OCI-LY1 (cell line): ENCODE measurements around the gene KREMEN1.

Source experiments
- H2AFZ ChIP-seq: fragments of 200-600 bp; sonication (generic), shearing (Covaris generic); 2 replicates; pipeline ENCODE4 v1.6.0; 2014; ENCODE audit warnings: antibody characterized with exemption, mild to moderate bottlenecking, low read length
- H3F3A ChIP-seq: fragments of 200-600 bp; sonication (generic), shearing (Covaris generic); 2 replicates; pipeline ENCODE4 v1.6.0; 2014; ENCODE audit warnings: mild to moderate bottlenecking, antibody characterized with exemption, low read length, moderate library complexity; ENCODE audit not compliant: insufficient read depth
- H3K27ac ChIP-seq: fragments of 200-600 bp; sonication (generic); 2 replicates; pipeline ENCODE4 v1.5.1; 2014; ENCODE audit warnings: low read length, mixed run types, mild to moderate bottlenecking, low read depth; ENCODE audit not compliant: poor library complexity, severe bottlenecking
- H3K27me3 ChIP-seq: fragments of 200-600 bp; sonication (generic); 2 replicates; pipeline ENCODE4 v1.6.0; 2014; ENCODE audit warnings: antibody characterized with exemption, mild to moderate bottlenecking, low read length, moderate library complexity; ENCODE audit not compliant: insufficient read depth
- H3K36me3 ChIP-seq: fragments of 200-600 bp; sonication (generic); 2 replicates; pipeline ENCODE4 v1.6.1; 2014; ENCODE audit warnings: mild to moderate bottlenecking, antibody characterized with exemption, low read length, moderate library complexity, mixed read lengths; ENCODE audit not compliant: insufficient read depth
- H3K4me1 ChIP-seq: fragments of 200-600 bp; sonication (generic); 2 replicates; pipeline ENCODE4 v1.5.1; 2014; ENCODE audit warnings: mild to moderate bottlenecking, low read length, moderate library complexity; ENCODE audit not compliant: insufficient read depth, severe bottlenecking
- H3K4me2 ChIP-seq: fragments of 200-600 bp; sonication (generic), shearing (Covaris generic); 2 replicates; pipeline ENCODE4 v1.6.1; 2014; ENCODE audit warnings: low read length
- H3K4me3 ChIP-seq: fragments of 200-600 bp; sonication (generic); 2 replicates; pipeline ENCODE4 v1.5.1; 2014; ENCODE audit warnings: low read length, low read depth, mild to moderate bottlenecking, mixed read lengths; ENCODE audit not compliant: poor library complexity, severe bottlenecking
- H3K79me2 ChIP-seq: fragments of 200-600 bp; shearing (Covaris generic); 2 replicates; pipeline ENCODE4 v1.6.1; 2016; ENCODE audit warnings: mixed run types, low read length, mixed read lengths; ENCODE audit not compliant: insufficient read depth
- H3K9ac ChIP-seq: fragments of 200-600 bp; sonication (generic), shearing (Covaris generic); 2 replicates; pipeline ENCODE4 v1.6.1; 2014; ENCODE audit warnings: mild to moderate bottlenecking, low read length, mixed read lengths
- H3K9me2 ChIP-seq: fragments of 200-600 bp; sonication (generic), shearing (Covaris generic); 2 replicates; pipeline ENCODE4 v1.6.1; 2014; ENCODE audit warnings: low read depth, mild to moderate bottlenecking, low read length, mixed read lengths
- H3K9me3 ChIP-seq: fragments of 200-600 bp; shearing (Covaris generic); 2 replicates; pipeline ENCODE4 v1.6.1; 2014; ENCODE audit warnings: low read length, mixed read lengths
- H4K20me1 ChIP-seq: fragments of 200-600 bp; sonication (generic), shearing (Covaris generic); 2 replicates; pipeline ENCODE4 v1.6.0; 2016; ENCODE audit warnings: mild to moderate bottlenecking, low read length; ENCODE audit not compliant: insufficient read depth
- EZH2 ChIP-seq: fragments of 200-600 bp; sonication (generic), shearing (Covaris generic); IDR thresholded peaks from 2 replicates; pipeline ENCODE4 v1.8.0; 2017; ENCODE audit warnings: borderline replicate concordance, mixed run types, mild to moderate bottlenecking, antibody characterized with exemption, low read length, moderate library complexity, mixed read lengths
- TF ChIP-seq, protein P1 (sequence below): fragments of 200-600 bp; sonication (generic), shearing (Covaris generic); IDR thresholded peaks from 2 replicates; pipeline ENCODE4 v1.5.1; 2017; ENCODE audit warnings: mild to moderate bottlenecking, antibody characterized with exemption, low read length, moderate library complexity, mixed read lengths

The KREMEN1 gene

DNA sequence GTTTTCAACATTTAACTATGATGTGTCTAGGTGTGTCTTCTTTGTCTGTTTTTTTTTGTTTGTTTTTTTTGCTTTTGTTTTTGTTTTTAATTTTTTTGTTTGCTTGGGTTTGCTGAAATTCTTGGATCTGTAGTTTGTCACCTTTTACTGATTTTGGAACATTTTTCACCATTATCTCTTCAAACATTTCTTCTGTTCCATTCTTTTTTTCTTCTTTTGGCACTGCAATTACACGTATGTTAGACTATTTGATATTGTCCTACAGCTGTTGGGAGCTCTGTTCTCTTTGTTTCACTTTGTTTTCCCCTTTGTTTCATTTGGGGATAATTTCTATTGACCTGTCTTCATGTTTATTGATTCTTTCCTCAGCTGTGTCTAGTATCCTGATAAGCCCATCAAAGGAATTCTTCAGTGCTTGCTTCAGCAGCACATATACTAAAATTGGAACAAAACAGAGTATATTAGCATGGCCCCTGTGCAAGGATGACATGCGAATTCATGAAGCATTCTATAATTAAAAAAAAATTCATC is 60.8 kb downstream of the KREMEN1 start:
- no peak for TF ChIP-seq EZH2
- TF ChIP-seq, protein P1, sequence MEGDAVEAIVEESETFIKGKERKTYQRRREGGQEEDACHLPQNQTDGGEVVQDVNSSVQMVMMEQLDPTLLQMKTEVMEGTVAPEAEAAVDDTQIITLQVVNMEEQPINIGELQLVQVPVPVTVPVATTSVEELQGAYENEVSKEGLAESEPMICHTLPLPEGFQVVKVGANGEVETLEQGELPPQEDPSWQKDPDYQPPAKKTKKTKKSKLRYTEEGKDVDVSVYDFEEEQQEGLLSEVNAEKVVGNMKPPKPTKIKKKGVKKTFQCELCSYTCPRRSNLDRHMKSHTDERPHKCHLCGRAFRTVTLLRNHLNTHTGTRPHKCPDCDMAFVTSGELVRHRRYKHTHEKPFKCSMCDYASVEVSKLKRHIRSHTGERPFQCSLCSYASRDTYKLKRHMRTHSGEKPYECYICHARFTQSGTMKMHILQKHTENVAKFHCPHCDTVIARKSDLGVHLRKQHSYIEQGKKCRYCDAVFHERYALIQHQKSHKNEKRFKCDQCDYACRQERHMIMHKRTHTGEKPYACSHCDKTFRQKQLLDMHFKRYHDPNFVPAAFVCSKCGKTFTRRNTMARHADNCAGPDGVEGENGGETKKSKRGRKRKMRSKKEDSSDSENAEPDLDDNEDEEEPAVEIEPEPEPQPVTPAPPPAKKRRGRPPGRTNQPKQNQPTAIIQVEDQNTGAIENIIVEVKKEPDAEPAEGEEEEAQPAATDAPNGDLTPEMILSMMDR: no peak
- H3K9me2 ChIP-seq: no peaks in the 10 kb centered on the region
- H4K20me1 ChIP-seq: no peaks in the 10 kb centered on the region
- H3K9ac ChIP-seq: no peak overlapping the region
- no peaks in the 10 kb centered on the region for H3K79me2 ChIP-seq
- no peak overlapping the region for H3K4me2 ChIP-seq
- no peak overlapping the region for H3K27ac ChIP-seq
- H3K4me1 ChIP-seq: no peaks in the 10 kb centered on the region
- H3K36me3 ChIP-seq: no peaks in the 10 kb centered on the region
- no peak overlapping the region for H3K4me3 ChIP-seq
- peaks cover 5% of the 10 kb centered on the region for H3K27me3 ChIP-seq
- H2AFZ ChIP-seq: no peak overlapping the region
- H3F3A ChIP-seq: no peaks in the 10 kb centered on the region
- no peaks in the 10 kb centered on the region for H3K9me3 ChIP-seq

DNA sequence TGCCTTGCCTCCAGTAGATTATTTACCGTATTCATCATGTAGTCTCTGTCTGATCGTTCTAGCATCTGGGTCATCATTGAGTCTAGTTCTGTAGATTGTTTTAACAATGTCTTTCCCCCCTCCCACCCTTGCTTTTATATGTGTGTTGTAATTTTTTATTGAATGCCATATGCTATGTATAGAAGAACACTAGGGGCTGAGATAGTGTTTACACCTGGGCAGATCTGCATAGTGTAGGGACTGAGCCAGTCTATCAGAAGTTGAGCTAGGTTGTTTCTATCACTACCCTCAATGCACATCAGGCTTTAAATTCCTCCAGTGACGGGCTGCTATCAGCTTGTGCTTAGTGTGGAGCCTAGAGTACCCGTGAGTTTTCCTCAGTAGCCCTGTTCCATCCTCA is 61.6 kb downstream of the KREMEN1 start:
- TF ChIP-seq, protein P1: no peak
- TF ChIP-seq EZH2: no peak
- Histone ChIP-seq H3F3A (no peaks in the 10 kb centered on the region), H2AFZ (no peak overlapping the region)

DNA sequence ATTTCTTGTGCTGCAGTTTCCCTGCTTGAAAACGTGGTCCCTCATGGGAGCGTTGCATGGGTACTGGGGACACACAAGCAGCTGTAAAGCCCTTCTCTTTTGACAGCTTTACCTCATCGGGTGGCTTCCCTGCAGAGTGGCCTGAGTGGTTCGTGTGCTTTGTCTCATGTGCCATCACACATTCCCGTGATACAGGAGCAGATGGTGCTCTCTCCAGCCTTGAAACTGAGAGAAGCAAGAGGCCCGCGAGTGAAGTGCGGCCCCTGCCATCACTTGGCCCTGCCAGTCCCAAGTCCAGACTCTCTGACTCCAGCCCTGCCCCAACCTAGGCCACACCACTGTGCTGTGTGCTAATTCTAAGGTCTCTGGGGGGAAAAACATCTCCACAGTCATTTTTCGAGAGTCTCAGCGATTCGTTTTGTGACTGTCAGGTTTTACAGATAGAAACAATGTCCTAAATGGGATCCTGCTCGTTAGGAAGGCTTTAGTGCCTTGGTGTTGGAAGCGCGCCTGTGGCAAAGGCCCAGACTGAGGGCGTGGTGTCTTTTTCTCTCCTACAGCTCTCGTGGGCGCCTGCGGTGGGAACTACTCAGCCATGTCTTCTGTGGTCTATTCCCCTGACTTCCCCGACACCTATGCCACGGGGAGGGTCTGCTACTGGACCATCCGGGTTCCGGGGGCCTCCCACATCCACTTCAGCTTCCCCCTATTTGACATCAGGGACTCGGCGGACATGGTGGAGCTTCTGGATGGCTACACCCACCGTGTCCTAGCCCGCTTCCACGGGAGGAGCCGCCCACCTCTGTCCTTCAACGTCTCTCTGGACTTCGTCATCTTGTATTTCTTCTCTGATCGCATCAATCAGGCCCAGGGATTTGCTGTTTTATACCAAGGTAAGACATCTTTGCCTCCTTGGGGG is 64.2 kb downstream of the KREMEN1 start:
- no peaks in the 10 kb centered on the region for H3K9me2 ChIP-seq
- H3F3A ChIP-seq: no peaks in the 10 kb centered on the region
- no peaks in the 10 kb centered on the region for H3K36me3 ChIP-seq
- H3K4me3 ChIP-seq: no peak overlapping the region
- no peaks in the 10 kb centered on the region for H3K9me3 ChIP-seq
- H4K20me1 ChIP-seq: no peaks in the 10 kb centered on the region
- no peak overlapping the region for H2AFZ ChIP-seq
- no peak overlapping the region for H3K4me2 ChIP-seq
- H3K9ac ChIP-seq: no peak overlapping the region
- TF ChIP-seq, protein P1: no peak
- no peak for TF ChIP-seq EZH2
- H3K27ac ChIP-seq: no peak overlapping the region
- no peaks in the 10 kb centered on the region for H3K4me1 ChIP-seq
- H3K79me2 ChIP-seq: no peaks in the 10 kb centered on the region
- peaks cover 5% of the 10 kb centered on the region for H3K27me3 ChIP-seq

More for the DNA sequence above, 61.6 kb downstream of the KREMEN1 start:
- Histone ChIP-seq H3K36me3 (no peaks in the 10 kb centered on the region), H3K9me2 (no peaks in the 10 kb centered on the region), H3K9me3 (no peaks in the 10 kb centered on the region), H3K27ac (no peak overlapping the region), H3K27me3 (peaks cover 5% of the 10 kb centered on the region), H3K79me2 (no peaks in the 10 kb centered on the region), H3K4me3 (no peak overlapping the region), H4K20me1 (no peaks in the 10 kb centered on the region), H3K4me2 (no peak overlapping the region), H3K9ac (no peak overlapping the region), H3K4me1 (no peaks in the 10 kb centered on the region)
